GM19099 (cell line): Measurements from ENCODE around the gene IL7R.

Experiments used
- POLR2A ChIP-seq: IDR thresholded peaks from 3 replicates; pipeline ENCODE4 v1.6.1; 2011; ENCODE audit warnings: low read depth; ENCODE audit not compliant: insufficient read length; ENCODE audit errors: extremely low read depth

The IL7R gene

DNA sequence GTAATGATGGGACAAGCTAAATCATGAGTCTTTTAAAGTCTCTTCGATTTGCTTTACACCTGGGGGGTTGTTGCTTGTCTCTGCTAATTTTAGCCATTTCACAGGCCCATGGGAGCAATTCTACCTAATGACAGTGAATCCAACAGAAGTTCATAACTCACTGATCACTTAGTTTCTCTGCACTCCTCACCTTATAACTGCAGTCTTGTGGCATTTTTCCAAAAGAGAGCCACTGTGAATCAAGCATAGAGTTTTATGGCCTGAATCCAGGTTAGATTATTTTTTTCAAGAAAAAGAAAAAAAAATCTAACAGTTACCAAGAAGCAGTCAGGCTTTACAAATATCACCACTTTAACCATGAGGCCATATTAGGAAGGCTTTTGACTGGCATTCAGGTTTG, 1.5 kb upstream of the IL7R start:
- no peak for TF ChIP-seq POLR2A

DNA sequence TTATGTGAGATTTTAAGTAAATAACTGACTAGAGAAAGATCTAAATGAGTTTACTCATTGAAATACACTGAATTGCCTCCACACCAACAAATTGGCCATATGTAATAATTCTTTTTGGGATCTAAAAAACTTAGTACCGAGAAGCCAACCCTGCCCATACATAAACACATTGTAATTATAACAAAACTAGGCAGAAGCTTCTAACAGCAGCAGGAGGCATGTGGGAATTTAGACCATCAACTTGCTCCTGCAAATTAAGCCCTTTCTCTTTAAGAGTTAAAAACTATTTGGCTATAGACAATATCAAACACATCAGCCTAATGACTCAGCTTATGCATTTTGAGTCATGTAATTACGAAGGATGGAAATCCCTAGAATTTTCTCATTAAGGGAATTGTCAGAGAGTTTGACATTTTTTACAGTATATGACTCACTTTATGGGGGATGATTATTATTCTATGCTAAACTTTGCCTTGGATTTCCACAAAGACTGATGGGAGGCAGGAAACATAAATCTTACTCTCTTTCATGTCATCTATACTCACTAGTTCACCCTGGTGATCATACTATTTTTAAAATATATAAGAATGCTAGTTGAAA, 1.0 kb downstream of the IL7R start:
- TF ChIP-seq POLR2A, result no peak

DNA sequence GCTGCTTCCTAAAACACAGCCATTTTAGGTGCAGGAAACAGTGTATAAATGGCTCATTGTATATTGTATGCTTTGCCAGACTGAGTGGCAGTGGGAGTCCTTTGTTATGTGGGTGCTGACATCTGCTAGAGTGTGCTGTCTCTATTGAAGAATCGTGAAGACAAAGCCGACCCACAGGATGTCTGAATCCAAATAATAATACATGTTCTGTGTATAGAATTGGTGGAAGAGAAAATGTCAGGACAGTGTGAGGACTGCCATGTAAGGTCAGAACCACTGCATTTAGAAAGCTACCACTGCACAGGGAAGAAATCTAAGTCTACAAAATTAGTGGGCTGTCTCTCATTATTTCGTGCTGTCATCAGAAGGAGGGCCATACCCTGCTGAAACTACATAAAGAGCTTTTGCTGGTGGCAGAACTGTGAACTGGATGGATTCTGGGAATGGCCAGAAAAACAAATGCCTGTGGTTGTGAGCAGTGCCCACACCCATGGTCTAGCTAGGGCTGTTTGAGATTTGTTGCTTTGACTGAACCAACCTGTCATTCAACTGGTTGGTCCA, 2.5 kb downstream of the IL7R start:
- TF ChIP-seq POLR2A, result no peak

DNA sequence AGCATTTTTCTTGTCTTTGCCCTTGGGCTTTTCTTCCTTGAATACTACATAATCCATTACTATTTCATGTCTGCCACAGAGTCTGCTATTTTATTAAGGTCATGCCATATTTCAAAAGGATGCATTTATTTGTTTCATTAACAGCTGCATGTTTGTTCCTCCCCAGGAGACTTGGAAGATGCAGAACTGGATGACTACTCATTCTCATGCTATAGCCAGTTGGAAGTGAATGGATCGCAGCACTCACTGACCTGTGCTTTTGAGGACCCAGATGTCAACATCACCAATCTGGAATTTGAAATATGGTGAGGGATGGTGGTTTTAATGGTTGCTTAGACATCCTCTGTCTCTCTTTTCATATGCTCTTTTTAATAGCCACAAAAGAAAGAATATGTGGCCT, 4.0 kb downstream of the IL7R start:
- no peak for TF ChIP-seq POLR2A

DNA sequence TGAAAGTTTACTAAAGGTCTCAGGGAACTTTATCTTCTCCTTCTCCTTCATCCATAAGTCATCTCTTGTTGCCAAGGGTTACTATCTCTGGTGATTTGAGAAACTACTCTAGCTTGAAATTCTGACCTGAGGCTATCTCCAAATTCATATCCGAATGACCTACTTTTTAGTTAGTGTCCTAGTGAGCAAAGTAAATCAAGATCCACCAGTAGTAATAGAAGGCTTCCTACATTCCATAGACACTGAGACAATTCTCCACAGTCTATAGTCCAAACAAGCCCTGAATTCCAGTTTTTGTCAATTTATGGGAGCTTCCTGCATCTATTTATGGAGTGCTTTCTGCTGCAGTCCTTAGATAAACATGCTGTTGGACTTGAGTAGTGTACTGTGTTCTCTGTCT, 5.0 kb downstream of the IL7R start:
- no peak for TF ChIP-seq POLR2A

DNA sequence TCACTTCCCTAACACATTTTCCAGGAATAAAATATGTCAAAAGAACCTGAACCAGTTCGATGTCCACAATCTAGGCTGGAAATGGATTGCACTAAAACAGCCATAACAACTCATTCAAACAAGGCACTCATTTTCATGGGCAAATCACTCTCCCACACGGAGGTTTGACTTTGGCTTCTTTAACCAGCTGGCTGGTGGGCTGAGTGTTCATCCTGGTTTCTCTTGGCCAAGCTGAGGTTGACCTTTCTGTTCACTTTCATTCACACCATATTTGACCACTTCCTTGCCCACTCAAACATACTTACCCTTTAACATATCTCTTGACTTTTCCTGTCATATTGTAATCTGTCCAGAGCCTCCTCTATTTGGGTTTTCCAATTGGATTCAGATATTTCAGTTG, 5.4 kb downstream of the IL7R start:
- TF ChIP-seq POLR2A, result no peak

DNA sequence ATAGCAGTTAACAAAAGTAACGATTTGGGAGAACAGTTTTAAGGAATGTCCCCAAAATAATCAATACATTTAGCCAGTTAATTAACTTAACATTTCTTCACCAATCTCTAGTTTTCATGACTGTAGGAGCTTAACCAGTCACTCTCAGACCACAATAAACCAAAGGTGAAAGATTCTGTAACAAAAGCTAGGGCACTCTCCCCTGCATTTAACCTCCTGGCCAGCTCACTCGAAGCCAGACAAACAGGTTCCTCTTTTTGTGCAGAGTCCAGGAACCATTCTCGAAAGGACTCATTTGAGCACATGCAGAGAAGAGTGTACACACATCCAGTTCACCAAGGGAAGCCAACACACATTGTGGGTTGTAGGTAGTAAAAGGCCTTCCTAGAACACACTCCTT, 6.5 kb downstream of the IL7R start:
- no peak for TF ChIP-seq POLR2A

DNA sequence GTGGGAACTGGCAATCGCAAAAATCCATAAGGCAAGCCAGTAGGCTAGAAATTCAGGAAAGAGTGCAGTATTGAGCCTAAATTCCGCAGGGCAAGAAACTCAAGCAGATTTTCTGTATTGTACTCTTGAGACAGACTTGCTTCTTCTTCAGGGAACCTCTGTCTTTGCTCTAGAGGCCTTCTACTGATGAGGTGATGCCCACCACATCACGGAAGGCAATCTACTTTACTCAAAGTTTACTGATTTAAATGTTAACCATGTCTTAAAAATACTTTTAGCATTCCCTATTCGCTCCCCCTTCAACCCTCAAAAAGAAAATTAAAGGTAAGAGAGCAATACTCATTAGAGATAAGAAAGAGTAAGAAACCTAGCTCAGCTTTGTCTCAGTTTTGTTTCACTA, 11.3 kb downstream of the IL7R start:
- no peak for TF ChIP-seq POLR2A

DNA sequence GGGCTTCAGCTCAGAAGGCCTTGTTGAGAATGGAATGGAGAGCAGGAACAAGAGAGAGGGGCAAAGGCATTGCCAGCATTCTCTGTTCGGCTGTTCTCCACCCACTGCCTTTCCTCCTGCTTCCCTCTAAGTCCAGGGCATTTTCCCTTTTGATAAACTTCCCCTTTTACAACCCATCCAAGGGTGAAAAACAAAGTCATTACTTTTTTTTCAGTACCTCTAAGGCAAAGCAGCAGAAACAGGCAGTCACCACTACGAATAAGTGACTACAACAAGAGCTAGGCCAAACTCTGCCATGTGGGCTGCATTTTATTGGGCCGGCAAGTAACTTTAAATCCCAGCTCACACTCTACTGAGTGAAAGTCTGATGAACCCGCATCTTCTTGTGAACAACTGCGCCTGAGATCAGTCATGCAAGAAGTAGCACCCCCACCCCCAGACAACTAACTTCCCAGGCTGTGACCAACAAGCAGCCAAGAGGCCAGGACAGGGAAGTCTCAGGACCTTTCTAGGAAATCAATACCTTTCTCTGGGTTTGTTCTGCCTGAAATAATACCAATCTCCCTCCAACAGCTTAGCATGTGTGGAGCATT, 13.1 kb downstream of the IL7R start:
- TF ChIP-seq POLR2A, result no peak

DNA sequence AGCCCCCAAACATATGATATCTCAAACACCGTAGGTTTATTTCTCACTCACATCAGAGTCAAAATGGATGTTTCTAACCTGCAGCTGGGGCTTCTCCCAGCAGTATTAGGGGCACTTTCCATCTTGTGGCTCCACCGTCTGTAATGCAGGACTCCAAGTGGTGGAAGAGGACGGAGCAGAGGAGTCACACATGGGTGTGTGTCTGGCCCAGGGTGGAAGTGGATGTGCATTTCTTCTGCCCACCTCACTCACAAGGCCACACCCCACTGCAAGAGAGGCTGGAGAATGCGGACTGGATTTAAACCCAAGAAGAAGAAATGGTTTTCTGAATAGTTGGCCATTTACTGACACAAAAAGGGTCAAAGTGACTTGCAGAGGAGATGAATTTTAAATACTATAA, 13.9 kb downstream of the IL7R start:
- TF ChIP-seq POLR2A, result no peak

DNA sequence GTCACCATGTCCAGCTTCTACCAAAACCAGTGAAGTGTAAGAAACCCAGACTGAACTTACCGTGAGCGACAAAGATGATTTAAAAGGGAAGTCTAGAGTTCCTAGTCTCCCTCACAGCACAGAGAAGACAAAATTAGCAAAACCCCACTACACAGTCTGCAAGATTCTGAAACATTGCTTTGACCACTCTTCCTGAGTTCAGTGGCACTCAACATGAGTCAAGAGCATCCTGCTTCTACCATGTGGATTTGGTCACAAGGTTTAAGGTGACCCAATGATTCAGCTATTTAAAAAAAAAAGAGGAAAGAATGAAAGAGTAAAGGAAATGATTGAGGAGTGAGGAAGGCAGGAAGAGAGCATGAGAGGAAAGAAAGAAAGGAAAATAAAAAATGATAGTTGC, 19.8 kb downstream of the IL7R start:
- TF ChIP-seq POLR2A, result no peak

DNA sequence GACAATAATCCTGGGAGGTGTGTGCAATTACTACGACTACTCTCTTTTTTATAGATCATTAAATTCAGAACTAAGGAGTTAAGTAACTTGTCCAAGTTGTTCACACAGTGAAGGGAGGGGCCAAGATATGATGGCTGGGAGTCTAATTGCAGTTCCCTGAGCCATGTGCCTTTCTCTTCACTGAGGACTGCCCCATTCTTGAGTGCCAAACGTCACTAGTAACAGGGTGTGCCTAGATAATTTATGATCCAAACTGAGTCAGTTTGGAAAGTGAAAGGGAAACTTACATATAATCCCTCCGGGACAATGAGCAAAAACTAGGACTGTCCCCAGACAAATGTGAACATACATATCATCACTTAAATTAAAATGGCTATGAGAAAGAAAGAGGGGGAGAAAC, 20.2 kb downstream of the IL7R start:
- no peak for TF ChIP-seq POLR2A

DNA sequence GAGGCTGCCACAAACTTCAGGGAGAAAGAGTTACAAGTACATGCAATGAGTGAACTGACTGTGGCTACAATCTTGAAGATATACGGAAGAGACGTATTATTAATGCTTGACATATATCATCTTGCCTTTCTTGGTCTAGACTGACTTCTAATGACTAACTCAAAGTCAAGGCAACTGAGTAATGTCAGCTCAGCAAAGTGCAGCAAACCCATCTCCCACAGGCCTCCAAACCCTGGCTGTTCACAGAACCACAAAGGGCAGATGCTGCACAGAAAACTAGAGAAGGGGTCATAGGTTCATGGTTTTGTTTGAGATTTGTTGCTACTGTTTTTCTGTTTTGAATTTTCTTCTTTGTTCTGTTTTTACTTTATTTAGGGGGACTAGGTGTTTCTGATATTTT, 21.0 kb downstream of the IL7R start:
- no peak for TF ChIP-seq POLR2A

DNA sequence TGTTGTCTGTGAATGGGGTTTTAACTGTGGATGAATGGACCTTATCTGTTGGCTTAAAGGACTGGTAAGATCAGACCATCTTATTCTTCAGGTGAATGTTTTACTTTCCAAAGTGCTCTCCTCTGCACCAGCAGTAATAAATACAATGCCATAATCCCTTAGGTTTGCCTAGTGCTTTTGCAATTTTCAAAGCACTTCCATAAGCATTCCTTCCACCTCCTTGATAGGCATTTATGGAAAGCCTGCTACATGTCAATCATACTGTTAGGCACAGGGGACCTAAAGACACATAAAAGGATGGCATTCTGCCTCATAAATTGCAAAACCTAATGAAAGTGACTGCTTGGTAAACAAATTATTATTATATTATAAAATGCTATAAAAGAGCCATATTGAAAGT, 21.4 kb downstream of the IL7R start:
- no peak for TF ChIP-seq POLR2A

DNA sequence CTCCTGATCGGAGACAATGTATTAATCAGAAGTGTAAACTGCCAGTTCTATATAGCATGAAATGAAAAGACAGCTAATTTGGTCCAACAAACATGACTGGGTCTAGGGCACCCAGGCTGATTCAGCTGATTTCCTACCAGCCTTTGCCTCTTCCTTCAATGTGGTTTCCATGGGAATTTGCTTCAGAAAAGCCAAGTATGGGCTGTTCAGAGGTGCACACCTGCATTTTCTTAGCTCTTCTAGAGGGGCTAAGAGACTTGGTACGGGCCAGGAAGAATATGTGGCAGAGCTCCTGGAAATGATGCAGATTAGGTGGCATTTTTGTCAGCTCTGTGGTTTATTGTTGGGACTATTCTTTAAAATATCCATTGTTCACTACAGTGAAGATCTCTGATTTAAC, 22.4 kb downstream of the IL7R start:
- TF ChIP-seq POLR2A, result no peak

DNA sequence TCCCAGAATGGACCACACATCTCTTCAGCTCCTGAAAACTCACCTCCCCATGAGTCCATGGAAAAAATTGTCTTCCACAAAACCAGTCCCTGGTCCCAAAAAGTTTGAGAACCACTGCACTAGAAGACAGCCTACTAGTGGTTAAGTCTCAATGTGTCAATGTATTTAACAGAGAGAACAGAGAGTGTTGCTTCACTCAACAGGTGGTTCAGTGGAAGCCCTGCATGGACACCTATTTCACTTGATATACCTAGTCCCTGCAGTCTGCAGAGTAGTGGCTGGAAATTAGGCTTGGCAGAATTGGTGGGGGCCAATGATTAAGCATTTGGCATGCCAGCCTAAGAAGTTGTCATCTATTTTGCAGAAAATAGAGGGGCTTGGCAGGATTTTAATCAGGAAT, 23.0 kb downstream of the IL7R start:
- TF ChIP-seq POLR2A, result no peak

DNA sequence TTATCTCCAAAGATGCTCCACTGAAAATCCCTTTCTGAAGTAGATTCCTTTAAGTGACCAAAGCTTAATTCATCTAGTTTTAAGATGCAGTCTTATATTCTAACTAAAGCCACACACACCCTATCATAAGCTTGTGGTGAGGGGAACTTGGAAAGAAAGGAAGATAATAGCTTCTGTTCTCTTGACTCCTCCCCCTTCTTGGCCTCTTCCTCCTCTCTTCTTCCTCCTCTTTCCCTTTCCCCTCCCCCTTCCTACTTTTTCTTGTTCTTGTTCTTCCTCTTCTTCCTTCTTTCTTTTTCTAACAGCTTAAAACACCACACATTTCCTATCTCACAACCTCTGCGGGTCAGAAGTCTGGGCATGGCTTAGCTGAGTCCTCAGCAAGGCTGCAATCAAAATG, 23.5 kb downstream of the IL7R start:
- TF ChIP-seq POLR2A, result no peak

DNA sequence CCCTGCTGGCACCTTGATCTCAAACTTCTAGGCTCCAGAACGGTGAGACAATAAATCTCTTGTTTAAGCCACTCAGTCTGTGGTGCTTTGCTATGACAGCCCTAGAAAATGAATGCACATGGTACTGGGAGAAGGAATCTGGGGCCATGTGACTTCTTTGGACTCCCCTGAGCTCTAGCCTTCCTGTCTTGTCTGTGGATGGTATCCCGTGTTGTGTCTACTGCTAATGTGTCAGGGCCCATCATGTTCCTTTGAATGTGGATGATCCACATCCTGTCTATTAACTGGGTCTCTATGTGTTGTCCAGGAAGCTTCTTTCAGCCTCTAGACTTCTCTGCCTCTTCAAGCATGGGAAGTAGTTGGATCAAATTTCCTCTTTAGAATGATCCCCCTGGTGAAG, 25.1 kb downstream of the IL7R start:
- no peak for TF ChIP-seq POLR2A

DNA sequence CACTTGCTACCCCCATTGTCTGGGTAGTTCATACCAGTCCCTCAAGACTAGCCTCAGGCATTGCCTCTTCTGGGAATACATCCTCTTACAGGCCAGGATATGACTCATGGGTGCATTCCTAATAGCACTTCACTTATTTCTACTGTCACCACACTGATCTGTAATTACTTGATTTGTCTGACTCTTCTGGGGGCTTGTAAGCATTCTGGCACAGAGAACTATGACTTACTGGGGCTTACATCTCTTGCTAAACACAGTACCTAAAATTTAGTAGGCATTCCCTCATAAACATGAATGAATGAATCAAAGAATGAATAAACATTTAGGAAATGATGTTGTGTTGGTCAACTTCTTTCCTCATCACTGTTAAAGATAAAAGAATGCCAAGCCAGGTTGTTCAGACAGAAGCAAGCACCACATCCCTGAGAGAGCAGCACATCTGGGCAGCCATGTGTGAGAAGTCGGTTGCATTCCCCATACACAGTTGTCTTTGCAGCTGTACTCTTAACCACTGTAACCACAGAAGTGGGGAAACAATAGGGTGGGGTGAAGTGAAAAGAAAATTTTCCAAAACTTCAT, 27.6 kb downstream of the IL7R start:
- no peak for TF ChIP-seq POLR2A
